A673 (cell line): ENCODE results near the gene KMT2C.
"Not testable (repeated sequence)": the region's sequence is repeated elsewhere in the genome, so short reads cannot be mapped to it uniquely, and the experiment has no call there.

Source experiments
- EZH2 ChIP-seq: fragments of 200-600 bp; sonication (generic); IDR thresholded peaks from 2 replicates; pipeline ENCODE4 v1.6.1; 2017; ENCODE audit warnings: borderline replicate concordance, low read depth, mild to moderate bottlenecking, mixed read lengths, antibody characterized with exemption, low read length; ENCODE audit not compliant: poor library complexity, severe bottlenecking
- TF ChIP-seq, protein P1 (sequence below): fragments of 300-800, 200-600 bp; sonication (generic); conservative IDR thresholded peaks from 2 replicates; pipeline ENCODE4 v1.5.1; 2017; ENCODE audit warnings: low read depth, mild to moderate bottlenecking, antibody characterized with exemption, low read length, moderate library complexity, mixed read lengths

DNA sequence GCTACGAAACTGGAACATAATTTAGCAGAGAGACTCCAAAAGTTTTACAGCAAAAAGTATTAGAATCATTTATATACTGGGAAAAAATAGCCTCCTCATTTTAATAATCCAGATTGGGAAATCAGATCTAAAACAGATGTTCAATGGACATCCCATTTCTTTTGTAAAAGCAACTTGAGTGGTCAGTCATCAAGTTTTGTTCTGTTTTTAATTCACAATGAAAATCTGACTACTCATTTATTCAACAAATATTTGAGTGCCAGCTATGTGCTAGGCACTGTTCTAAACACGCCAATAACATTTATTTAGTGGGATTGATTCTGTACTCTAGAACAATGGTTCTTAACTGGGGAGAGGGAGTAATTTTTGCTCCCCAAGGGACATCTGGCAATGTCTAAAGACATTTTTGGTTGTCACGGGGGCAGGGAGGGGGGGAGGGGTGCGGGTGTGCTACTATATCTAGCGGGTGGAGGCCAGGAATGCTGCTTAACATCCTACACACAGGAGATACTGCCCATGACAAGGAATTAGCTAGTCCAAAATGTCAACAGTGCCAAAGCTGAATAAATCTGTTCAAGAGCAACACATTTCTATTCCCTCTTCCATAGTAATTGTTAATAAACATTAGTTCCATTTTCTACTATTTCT, 54.7 kb downstream of the KMT2C start:
- TF ChIP-seq, protein P1, sequence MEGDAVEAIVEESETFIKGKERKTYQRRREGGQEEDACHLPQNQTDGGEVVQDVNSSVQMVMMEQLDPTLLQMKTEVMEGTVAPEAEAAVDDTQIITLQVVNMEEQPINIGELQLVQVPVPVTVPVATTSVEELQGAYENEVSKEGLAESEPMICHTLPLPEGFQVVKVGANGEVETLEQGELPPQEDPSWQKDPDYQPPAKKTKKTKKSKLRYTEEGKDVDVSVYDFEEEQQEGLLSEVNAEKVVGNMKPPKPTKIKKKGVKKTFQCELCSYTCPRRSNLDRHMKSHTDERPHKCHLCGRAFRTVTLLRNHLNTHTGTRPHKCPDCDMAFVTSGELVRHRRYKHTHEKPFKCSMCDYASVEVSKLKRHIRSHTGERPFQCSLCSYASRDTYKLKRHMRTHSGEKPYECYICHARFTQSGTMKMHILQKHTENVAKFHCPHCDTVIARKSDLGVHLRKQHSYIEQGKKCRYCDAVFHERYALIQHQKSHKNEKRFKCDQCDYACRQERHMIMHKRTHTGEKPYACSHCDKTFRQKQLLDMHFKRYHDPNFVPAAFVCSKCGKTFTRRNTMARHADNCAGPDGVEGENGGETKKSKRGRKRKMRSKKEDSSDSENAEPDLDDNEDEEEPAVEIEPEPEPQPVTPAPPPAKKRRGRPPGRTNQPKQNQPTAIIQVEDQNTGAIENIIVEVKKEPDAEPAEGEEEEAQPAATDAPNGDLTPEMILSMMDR: not testable (repeated sequence)
- TF ChIP-seq EZH2: not testable (repeated sequence)
